Fibroblast of villous mesenchyme (primary cell): ENCODE measurements around the gene FREM1. TPM values are rescaled to one million over a fixed set of nuclear protein-coding genes. Genes with fewer than 3 reads are reported as not detected.

ENCODE experiments used
- DNase-seq: peaks from one replicate; pipeline ENCODE4 v3.0.0-alpha.2; 2010; ENCODE audit warnings: low read depth
- H3K4me3 ChIP-seq: 2 replicates; pipeline ENCODE4 v1.5.1; 2011; ENCODE audit warnings: low read depth, mild to moderate bottlenecking, low read length
- CTCF ChIP-seq: IDR thresholded peaks from 2 replicates; pipeline ENCODE4 v1.5.1; 2012; ENCODE audit warnings: low read depth, mild to moderate bottlenecking, low read length; ENCODE audit not compliant: insufficient read depth
- total RNA-seq: library from RNA; depleted of rRNA; stranded (reverse); fragments of >200 nt; gene quantifications from 2 replicates; pipeline ENCODE4 v1.2.3, GENCODE V29; 2012

FREM1 gene
- total RNA-seq, 1 donor = 0.86 TPM

- H3K4me3 ChIP-seq = no peak overlapping the region
- no peak for TF ChIP-seq CTCF
- no peak for DNase-seq
Observed at GRCh38 chr9:14756291-14756690, 153.9 kb downstream of the FREM1 start.

- no peak for DNase-seq
- no peak overlapping the region for H3K4me3 ChIP-seq
- no peak for TF ChIP-seq CTCF
Observed at GRCh38 chr9:14752871-14753270, 157.4 kb downstream of the FREM1 start.

GRCh38 chr9:14752271-14752670 is 158.0 kb downstream of the FREM1 start:
- H3K4me3 ChIP-seq = no peak overlapping the region
- no peak for TF ChIP-seq CTCF
- DNase-seq = no peak

GRCh38 chr9:14750821-14751220 is 159.4 kb downstream of the FREM1 start:
- TF ChIP-seq CTCF = no peak
- DNase-seq = no peak

GRCh38 chr9:14749741-14750211 is 160.5 kb downstream of the FREM1 start:
- TF ChIP-seq CTCF = no peak
- DNase-seq = no peak
- no peak overlapping the region for H3K4me3 ChIP-seq

More at GRCh38 chr9:14750821-14751220, 159.4 kb downstream of the FREM1 start:
- no peak overlapping the region for H3K4me3 ChIP-seq

- no peak for DNase-seq
- no peak for TF ChIP-seq CTCF
Observed at GRCh38 chr9:14748373-14748772, 161.9 kb downstream of the FREM1 start.

GRCh38 chr9:14747111-14747510 is 163.1 kb downstream of the FREM1 start:
- DNase-seq = no peak
- no peak overlapping the region for H3K4me3 ChIP-seq

More at GRCh38 chr9:14748373-14748772, 161.9 kb downstream of the FREM1 start:
- H3K4me3 ChIP-seq = no peak overlapping the region

More at GRCh38 chr9:14747111-14747510, 163.1 kb downstream of the FREM1 start:
- TF ChIP-seq CTCF = no peak
